NCI-H526 (cell line): ENCODE data around the gene ZNF746.

Source experiments
- DNase-seq, 2 experiments: peaks; one replicate each; lab custom pipeline; 2025; lab: John Stamatoyannopoulos, UW

The ZNF746 gene

GRCh38 chr7:149490083-149490760 lies 7.4 kb downstream of the ZNF746 start:
- no peak for DNase-seq

- peak in 1 of 2 experiments; percentile 54 for DNase-seq
These were observed 8.1 kb downstream of the ZNF746 start for GRCh38 chr7:149489391-149490024.

- DNase-seq = no peak
These were observed 18.0 kb downstream of the ZNF746 start for GRCh38 chr7:149479568-149479967.

- DNase-seq = no peak
These were observed 18.9 kb downstream of the ZNF746 start for GRCh38 chr7:149478754-149479153.

GRCh38 chr7:149477494-149478443 lies 19.8 kb downstream of the ZNF746 start:
- no peak for DNase-seq

GRCh38 chr7:149476791-149477190 lies 20.8 kb downstream of the ZNF746 start:
- DNase-seq = no peak

GRCh38 chr7:149475121-149476045 lies 22.2 kb downstream of the ZNF746 start:
- no peak for DNase-seq

GRCh38 chr7:149474309-149475120 lies 23.1 kb downstream of the ZNF746 start:
- no peak for DNase-seq

GRCh38 chr7:149473251-149473650 lies 24.4 kb downstream of the ZNF746 start:
- no peak for DNase-seq

GRCh38 chr7:149471289-149471953 lies 26.2 kb downstream of the ZNF746 start:
- DNase-seq = no peak

GRCh38 chr7:149469806-149470205 lies 27.8 kb downstream of the ZNF746 start:
- DNase-seq = no peak

- peak in 1 of 2 experiments; percentile 26 for DNase-seq
These were observed 29.4 kb downstream of the ZNF746 start for GRCh38 chr7:149468208-149468607.

GRCh38 chr7:149467321-149467859 lies 30.2 kb downstream of the ZNF746 start:
- no peak for DNase-seq

GRCh38 chr7:149466364-149466763 lies 31.2 kb downstream of the ZNF746 start:
- DNase-seq = no peak

GRCh38 chr7:149463500-149464161 lies 34.0 kb downstream of the ZNF746 start:
- DNase-seq = no peak

- no peak for DNase-seq
These were observed 35.5 kb downstream of the ZNF746 start for GRCh38 chr7:149462101-149462520.

GRCh38 chr7:149460493-149461277 lies 36.9 kb downstream of the ZNF746 start, which contains the start of gene ZNF777:
Gene ZNF777, minus strand, starts transcription at chr7:149461062. Its CDS starts 5,040 bp downstream, at chr7:149456022.
- DNase-seq = peak; percentile 68 to 89
